Ovary (tissue), 9 donors: Measurements from ENCODE around the gene CADM4. TPM values are rescaled to one million over a fixed set of nuclear protein-coding genes. Genes with fewer than 3 reads are reported as not detected.

Experiments
- DNase-seq, 5 donors: peaks; one replicate each; pipeline ENCODE4 v3.0.0-alpha.2; 2019 to 2020
- H3K27ac ChIP-seq, 2 donors: fragments of 200-600 bp; one replicate each; pipeline versions ENCODE4 v1.5.1 to v1.8.0; 2019 to 2022
- H3K27me3 ChIP-seq: fragments of 200-600 bp; one replicate; pipeline ENCODE4 v1.8.0; 2022
- H3K36me3 ChIP-seq: fragments of 200-600 bp; sonication (generic); one replicate; pipeline ENCODE4 v1.5.1; 2019
- H3K4me1 ChIP-seq: one replicate; pipeline ENCODE4 v1.8.1; 2013; ENCODE audit warnings: mild to moderate bottlenecking, moderate library complexity; ENCODE audit not compliant: insufficient read depth
- H3K4me3 ChIP-seq: fragments of 200-600 bp; sonication (generic); one replicate; pipeline ENCODE4 v1.5.1; 2017
- H3K9me3 ChIP-seq, 2 donors: fragments of 200-600 bp in 1 of 2; sonication (generic) in 1 of 2; one replicate each; pipeline versions ENCODE4 v1.5.1 to v1.8.1; 2013 to 2019; ENCODE audit warnings: mild to moderate bottlenecking in 1 of 2, moderate library complexity in 1 of 2
- EP300 ChIP-seq: sonication (generic); formaldehyde crosslinking; IDR thresholded peaks from one replicate; pipeline ENCODE4 v1.6.1; 2017; ENCODE audit warnings: antibody characterized with exemption
- POLR2A ChIP-seq: fragments of 450-650 bp; IDR thresholded peaks from one replicate; pipeline ENCODE4 v1.6.1; 2017; ENCODE audit warnings: antibody characterized with exemption, mild to moderate bottlenecking, moderate library complexity
- WGBS, 3 donors: extraction: QIAGEN DNeasy Blood & Tissue Kit in 1 of 3; methylation state at CpG; one replicate each; pipeline versions ENCODE4 v1.1.5 to v1.1.7; 2013 to 2017; 5-methylcytosine and 5-hydroxymethylcytosine counted together
- intact Hi-C, 4 donors: fragments of 100-400 bp; cut with DNase I; formaldehyde crosslinking; loops; one replicate each; pipeline versions ENCODE4 v1.11.0 to v1.15.1; 2022 to 2023
- polyA plus RNA-seq, 2 donors: library from polyadenylated mRNA; stranded (reverse); fragments of 200-250 nt in 1 of 2; fragments of 350-450 nt in 1 of 2; fragmentation: Illumina TruSeq in 1 of 2; extraction: RNeasy Lipid Tissue Mini Kit (QIAGEN cat#74804) in 1 of 2; gene quantifications; one replicate each; pipeline ENCODE4 v1.2.3, GENCODE V29; 2013 to 2014
- total RNA-seq, 7 donors: library from RNA; depleted of rRNA in 2 of 7; stranded (reverse); fragments of >200 nt in 2 of 7; fragmentation: NEBNext Ultra II Directional in 3 of 7; extraction: Animal tissue kit (Norgen Biotek cat#: 25700) in 3 of 7; gene quantifications; one replicate each; pipeline versions ENCODE4 v1.1.0 to v1.2.4, GENCODE V29; 2016 to 2023
- TF ChIP-seq, protein P1 (sequence below), 3 donors: fragments of 450-650 bp in 2 of 3; fragments of 200-600 bp in 1 of 3; IDR thresholded peaks; one replicate each; pipeline versions ENCODE4 v1.5.1 to v1.8.0; 2016 to 2022; ENCODE audit warnings: antibody characterized with exemption in 3 of 3, mild to moderate bottlenecking in 1 of 3
- donor health status: DM: no; HTN: no; CAD: no; lungs with moderate emphysema.
- donor health status: DM: no; HTN: no; CAD: no.
- donor health status: Bipolar disorder and iron deficiency.
- donor health status: DM: yes; HTN: yes; CAD: no.
- donor health status: DM: no; HTN: no; CAD: no.
- donor health status: DM: yes; HTN: yes; CAD: no.

The CADM4 gene
- total and polyA plus RNA-seq, 9 donors, result 6.2 to 24.3 (median 11.3) TPM

DNA sequence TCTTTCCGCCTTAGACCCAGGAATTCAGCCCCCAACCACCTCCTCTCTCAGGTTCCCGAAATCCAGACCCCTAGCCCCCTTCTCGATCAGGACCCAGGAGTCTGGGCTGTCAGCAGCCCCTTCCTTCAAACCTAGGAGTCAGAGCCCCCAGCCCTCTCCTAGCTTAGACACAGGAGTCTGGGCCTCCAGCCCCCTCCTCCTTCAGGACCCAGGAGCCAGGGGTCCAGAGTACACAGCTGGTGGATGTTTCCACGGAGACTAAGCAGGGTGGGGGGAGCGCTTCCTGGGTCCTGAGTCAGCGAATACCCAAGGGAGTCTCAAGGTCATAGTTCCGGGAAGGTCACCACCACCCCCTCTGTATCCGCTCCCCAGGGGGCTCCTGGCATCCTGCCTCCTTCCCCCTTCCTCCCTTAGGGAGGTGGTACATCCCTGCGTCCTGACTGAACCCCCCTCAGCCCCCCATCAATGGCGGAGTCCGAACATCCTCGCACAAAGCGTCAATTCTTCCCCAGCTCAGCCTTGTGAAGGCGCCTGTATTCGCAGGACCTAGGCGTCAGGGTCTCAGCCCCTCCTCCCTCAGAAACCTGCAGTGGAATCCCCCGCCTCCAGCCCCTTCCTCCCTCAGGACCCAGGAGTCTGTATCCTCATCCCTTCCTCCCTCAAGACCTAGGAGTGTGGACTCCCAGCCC lies 4.6 kb downstream of the CADM4 start:
- TF ChIP-seq, protein P1, sequence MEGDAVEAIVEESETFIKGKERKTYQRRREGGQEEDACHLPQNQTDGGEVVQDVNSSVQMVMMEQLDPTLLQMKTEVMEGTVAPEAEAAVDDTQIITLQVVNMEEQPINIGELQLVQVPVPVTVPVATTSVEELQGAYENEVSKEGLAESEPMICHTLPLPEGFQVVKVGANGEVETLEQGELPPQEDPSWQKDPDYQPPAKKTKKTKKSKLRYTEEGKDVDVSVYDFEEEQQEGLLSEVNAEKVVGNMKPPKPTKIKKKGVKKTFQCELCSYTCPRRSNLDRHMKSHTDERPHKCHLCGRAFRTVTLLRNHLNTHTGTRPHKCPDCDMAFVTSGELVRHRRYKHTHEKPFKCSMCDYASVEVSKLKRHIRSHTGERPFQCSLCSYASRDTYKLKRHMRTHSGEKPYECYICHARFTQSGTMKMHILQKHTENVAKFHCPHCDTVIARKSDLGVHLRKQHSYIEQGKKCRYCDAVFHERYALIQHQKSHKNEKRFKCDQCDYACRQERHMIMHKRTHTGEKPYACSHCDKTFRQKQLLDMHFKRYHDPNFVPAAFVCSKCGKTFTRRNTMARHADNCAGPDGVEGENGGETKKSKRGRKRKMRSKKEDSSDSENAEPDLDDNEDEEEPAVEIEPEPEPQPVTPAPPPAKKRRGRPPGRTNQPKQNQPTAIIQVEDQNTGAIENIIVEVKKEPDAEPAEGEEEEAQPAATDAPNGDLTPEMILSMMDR (IDR thresholded peaks at IDR 0.05), result no peak
- TF ChIP-seq EP300 (no peak), POLR2A (peak; percentile 11)
- H3K9me3 ChIP-seq, result no peaks in the 10 kb centered on the region
- H3K4me1 ChIP-seq, result peaks cover 3% of the 10 kb centered on the region
- H3K4me3 ChIP-seq, result peak overlapping the region; percentile 2
- DNase-seq, result peak; percentile 52 to 77 (median 65)
- H3K27ac ChIP-seq, result peak overlapping the region; percentile 5 to 38
- WGBS, 3 donors, result 3 to 10% (median 4%) methylated on average over 17 of the region's 17 CpGs
- H3K27me3 ChIP-seq, result no peaks in the 10 kb centered on the region
- intact Hi-C loops, result no loop called here
- no peaks in the 10 kb centered on the region for H3K36me3 ChIP-seq

DNA sequence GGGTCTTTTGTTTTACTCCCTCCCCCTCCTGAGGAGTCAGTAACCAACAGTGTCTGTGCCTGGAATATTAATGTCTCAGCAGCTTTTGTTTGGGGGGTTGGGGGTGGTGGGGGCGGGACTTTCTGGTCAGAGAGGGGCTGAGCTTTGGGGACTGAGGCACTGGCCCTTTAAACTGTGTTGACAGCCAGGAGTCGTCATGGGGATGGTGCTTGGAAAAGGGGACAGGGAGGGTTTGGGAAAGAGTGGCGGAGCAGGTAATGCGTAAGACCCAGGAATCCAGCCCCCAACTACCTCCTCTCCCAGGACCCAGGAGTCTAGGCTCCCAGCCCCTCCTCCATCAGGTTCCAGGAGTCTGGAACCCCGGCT lies 5.2 kb downstream of the CADM4 start:
- Histone ChIP-seq H3K4me3 (no peak overlapping the region), H3K27me3 (no peaks in the 10 kb centered on the region), H3K36me3 (no peaks in the 10 kb centered on the region), H3K4me1 (peaks cover 2% of the 10 kb centered on the region), H3K9me3 (no peaks in the 10 kb centered on the region), H3K27ac (peak overlapping the region; percentile 5 to 38)
- 12 to 18% (median 15%) methylated on average over 5 of the region's 5 CpGs for WGBS, 3 donors
- intact Hi-C loops, result no loop called here
- TF ChIP-seq, protein P1 (IDR thresholded peaks at IDR 0.05), result no peak
- TF ChIP-seq EP300 (no peak), POLR2A (no peak)
- DNase-seq, result peak in 2 of 5 donors; percentile 33 to 37

DNA sequence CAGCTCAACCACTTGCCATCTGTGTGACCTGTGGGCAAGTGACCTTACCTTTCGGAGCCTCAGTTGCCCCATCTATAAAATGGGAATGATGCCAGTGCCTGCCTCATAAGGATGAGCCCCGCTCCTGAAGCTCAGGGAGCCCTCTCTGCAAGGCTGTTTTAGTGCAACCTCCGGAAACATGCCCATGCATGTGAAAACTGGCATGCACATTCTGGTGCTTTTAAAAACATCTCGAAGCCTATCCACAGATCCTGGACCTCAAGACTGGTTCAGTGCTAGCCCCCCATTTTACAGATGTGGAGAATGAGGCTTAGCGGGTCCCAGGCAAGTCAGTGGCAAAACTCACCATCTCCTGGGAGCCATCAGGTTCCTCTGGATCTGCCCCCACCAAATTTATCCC lies 5.6 kb downstream of the CADM4 start:
- intact Hi-C loops, result no loop called here
- WGBS, 3 donors, result 72 to 79% (median 78%) methylated on average over 5 of the region's 5 CpGs
- TF ChIP-seq, protein P1 (IDR thresholded peaks at IDR 0.05), result no peak
- no peak for TF ChIP-seq EP300
- TF ChIP-seq POLR2A, result no peak
- Histone ChIP-seq H3K4me3 (no peak overlapping the region), H3K27ac (no peak overlapping the region), H3K27me3 (no peaks in the 10 kb centered on the region), H3K9me3 (no peaks in the 10 kb centered on the region), H3K36me3 (no peaks in the 10 kb centered on the region), H3K4me1 (no peaks in the 10 kb centered on the region)
- DNase-seq, result no peak

DNA sequence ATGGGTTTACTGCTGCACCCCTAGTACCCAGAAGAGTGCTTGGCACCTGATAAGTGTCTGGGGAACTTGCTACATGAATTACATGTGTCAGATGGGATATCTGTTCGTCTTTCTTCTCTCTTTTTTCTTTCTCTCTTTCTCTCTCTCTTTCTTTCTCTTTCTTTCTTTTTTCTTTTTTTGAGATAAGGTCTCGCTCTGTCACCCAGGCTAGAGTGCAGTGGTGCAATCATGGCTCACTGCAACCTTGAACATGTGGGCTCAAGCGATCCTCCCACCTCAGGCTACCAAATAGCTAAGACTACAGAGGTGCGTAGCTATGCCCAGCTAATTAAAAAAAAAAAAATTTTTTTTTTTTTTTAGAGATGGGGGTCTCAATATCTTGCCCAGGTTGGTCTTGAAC lies 6.1 kb downstream of the CADM4 start:
- H3K27me3 ChIP-seq, result no peaks in the 10 kb centered on the region
- no peak for DNase-seq
- no peak overlapping the region for H3K4me3 ChIP-seq
- H3K9me3 ChIP-seq, result no peaks in the 10 kb centered on the region
- TF ChIP-seq, protein P1 (IDR thresholded peaks at IDR 0.05), result no peak
- TF ChIP-seq POLR2A (no peak), EP300 (no peak)
- 71 to 85% (median 73%) methylated on average over 4 of the region's 4 CpGs for WGBS, 3 donors
- no peak overlapping the region for H3K27ac ChIP-seq
- H3K36me3 ChIP-seq, result no peaks in the 10 kb centered on the region
- no peaks in the 10 kb centered on the region for H3K4me1 ChIP-seq
- intact Hi-C loops, result no loop called here
